Measurements from ENCODE around the gene TNXB.

The TNXB gene

DNA sequence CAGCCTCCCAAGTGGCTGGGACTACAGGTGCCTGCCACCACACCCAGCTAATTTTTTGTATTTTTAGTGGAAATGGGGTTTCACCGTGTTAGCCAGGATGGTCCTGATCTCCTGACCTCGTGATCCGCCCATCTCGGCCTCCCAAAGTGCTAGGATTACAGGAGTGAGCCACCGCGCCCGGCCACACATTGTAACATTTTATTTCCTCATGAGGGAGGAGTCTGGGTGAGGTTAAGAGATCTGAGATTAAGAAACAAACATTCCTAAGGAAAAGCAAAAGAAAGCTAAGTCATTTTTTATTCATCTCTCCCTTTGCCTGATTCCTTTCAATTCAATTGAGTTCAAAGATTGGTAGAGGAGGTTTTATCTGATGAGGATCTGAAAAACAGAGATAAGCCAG lies 35.1 kb upstream of the TNXB start:
- peak; percentile 19 for DNase-seq (ENCODE audit: low spot score)

DNA sequence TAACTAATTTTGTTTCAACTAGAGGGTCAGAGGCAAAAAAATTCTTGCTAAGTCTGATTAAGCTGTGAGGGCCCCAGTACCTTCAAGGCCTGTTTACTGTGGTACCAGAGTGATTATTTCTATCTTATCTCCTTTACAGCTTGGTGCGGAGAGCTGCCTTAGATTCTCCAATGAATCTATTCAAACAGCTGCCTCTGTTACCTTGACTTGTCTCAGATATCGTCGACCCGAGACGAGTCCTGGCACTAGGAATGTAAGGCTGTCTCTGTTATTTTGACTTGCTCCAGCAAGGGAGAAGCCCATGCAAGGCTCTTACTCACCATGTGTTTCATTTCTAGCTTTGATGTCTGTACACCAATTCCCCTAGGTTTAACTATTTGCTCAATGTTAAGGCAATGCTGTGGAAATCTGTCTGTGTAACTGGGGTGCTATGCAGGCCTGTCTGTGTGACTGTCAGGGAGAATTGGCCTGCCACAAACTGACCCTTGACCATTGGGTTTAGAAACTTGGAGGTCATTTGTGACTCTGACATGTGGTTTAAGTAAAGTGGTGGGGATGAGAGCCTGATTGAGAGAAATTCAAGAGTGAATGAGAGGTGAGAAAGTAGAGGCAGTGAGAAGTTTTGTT lies 31.4 kb upstream of the TNXB start:
- no peak for DNase-seq (ENCODE audit: low spot score)

DNA sequence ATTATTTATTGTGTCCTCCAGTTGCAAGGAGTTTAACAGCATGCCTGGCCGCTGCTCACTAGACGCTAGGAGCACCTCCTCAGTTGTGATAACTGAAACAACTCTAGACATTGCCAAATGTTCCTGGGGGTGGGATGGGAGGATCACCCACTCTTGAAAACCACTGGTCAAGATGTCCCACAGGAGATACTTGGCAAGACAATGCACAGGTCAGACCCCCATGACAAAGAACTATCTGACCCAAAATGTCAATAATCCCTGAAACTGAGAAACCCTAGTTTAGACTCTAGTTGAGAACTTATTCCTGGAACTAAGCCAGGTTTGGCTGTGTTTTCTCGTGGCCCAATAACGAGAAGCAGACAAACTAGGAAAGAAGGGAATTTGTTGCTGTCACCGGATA lies 30.5 kb upstream of the TNXB start:
- DNase-seq (ENCODE audit: low spot score) = no peak

DNA sequence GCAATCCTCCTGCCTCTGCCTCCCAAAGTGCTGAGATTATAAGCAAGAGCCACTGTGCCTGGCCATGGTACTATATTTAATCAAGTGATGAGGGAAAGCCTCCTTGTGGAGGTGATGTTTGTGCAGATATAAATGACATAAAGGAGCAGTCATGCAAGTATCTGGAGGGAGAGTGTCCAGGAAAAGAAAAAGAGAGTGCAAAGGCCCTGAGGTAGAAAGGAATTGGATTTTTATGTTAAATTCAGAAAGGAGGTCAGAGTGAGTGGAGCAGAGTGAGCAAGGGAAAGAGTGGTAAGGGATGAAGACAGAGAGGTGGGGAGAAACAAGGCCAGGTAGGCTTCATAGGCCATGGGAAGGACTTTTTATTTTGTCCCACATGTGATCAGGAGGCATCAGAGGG lies 28.3 kb upstream of the TNXB start:
- DNase-seq (ENCODE audit: low spot score) = no peak

DNA sequence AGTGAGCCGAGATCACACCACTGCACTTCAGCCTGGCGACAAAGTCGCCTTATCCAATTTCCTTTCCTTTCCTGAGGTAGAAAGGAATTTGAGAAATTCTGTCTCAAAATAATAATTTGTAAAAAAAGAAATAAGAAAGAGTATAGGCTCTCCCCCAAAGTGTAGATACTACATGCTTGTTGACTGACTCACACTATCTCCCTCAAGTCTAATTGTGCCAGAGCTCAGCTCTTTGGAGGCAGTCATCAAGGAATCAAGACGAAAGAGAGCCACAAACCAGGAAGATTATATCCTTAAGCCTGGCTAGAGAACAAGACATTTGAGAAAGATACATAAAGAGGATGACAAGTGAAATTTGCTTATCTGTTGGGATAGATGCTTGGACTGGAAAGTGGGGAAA lies 24.6 kb upstream of the TNXB start:
- DNase-seq (ENCODE audit: low spot score) = no peak

DNA sequence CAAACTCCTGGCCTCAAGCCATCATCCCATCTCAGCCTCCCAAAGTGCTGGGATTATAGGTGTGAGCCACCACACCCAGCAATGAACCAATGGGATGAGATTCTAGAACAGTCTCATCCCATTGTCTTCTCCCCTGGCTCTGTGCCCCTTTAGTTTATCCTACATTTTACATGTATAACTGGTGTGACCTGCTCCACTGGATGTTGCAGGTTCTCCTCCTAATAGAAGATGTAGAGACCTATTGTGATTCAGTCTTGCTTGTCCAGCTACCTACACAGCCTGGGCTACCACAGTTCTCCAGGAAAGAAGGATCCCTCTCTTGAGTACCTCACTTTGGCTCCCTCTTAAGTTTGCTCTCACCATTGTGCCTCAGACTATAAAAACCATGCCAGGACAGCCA lies 23.0 kb upstream of the TNXB start:
- DNase-seq (ENCODE audit: low spot score) = no peak

DNA sequence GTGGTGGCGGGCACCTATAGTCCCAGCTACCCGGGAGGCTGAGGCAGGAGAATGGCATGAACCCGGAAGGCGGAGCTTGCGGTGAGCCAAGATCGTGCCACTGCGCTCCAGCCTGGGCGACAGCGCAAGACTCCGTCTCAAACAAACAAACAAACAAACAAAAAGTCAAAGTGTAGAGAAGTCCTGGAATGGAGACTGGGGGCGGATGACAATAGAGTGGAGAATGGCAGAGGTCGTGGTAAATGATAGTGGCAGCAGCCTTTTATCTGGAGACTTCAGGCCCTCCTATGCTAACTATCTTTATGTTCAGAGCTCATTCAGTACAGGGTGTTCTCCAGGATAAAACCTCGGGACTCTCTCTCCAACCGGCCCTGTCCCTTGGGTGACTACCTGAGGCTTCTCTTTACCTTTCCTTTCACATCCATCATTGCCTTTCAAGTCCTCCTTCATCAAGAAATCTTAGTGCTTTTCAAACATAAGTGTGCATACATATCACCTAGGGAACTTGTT lies 22.4 kb upstream of the TNXB start:
- DNase-seq (ENCODE audit: low spot score) = no peak

DNA sequence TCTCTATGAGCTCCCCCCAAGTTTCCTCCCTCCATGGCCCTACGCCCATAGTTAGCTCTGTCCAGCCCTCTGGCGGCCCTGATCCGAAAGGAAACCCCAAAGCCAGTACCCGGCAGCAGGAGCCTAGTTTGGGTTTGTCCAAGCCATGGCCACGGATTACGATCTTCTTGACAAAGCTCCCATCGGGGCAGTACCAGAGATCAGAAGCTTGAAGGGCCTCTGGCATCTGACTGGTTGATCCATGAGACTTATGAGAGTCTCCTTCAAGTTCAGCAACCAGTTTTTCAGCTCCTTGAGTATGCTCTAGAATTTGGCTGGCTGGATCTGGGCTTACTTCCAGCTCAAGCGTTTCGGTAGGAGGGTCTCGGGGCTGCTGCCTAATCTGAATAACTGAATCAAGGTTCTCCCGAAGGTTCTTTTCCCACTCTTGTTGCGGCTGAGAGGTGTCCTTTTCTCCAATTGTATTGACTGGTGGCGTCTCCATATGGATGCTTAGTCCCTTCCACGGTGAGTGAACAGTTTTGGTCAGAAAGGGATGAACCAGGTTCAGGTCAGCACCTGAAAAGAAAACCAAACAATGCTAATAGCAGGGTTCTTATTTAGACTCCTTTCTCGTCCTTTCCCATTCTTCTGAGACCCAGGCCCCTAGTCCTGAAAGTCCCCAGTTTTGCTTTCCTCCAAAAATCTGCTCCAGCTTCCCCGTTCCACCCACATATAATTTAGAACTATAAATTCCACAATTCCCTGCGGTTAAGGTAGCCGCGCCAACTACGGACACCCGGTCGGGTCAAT lies 20.4 kb upstream of the TNXB start:
- no peak for DNase-seq (ENCODE audit: low spot score)

DNA sequence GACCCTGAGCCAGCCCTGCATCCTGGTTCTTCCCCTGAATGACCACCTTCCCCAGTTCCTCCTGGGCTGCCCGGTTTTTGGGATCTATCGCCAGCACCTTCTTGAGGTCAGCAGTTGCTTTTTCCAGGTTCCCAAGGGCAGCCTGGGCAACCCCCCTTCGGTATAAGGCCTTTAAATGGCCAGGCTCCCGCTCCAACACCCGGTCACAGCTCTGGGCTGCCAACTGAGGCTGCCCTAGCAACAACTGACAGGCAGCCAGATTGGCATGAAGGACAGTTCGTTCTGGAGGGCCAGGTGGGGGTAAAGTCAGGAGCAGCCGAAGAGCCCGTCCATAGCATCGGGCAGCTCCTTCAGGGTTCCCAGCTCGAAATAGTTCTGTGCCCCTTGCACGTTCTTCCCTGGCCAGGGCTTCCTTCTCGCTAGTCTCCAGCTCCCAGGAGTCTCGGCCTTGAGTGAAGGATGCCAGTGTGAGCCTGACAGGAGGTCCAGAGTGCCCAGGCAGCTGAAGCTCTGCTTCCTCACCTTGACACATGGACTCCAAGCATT lies 19.7 kb upstream of the TNXB start:
- DNase-seq (ENCODE audit: low spot score) = no peak

DNA sequence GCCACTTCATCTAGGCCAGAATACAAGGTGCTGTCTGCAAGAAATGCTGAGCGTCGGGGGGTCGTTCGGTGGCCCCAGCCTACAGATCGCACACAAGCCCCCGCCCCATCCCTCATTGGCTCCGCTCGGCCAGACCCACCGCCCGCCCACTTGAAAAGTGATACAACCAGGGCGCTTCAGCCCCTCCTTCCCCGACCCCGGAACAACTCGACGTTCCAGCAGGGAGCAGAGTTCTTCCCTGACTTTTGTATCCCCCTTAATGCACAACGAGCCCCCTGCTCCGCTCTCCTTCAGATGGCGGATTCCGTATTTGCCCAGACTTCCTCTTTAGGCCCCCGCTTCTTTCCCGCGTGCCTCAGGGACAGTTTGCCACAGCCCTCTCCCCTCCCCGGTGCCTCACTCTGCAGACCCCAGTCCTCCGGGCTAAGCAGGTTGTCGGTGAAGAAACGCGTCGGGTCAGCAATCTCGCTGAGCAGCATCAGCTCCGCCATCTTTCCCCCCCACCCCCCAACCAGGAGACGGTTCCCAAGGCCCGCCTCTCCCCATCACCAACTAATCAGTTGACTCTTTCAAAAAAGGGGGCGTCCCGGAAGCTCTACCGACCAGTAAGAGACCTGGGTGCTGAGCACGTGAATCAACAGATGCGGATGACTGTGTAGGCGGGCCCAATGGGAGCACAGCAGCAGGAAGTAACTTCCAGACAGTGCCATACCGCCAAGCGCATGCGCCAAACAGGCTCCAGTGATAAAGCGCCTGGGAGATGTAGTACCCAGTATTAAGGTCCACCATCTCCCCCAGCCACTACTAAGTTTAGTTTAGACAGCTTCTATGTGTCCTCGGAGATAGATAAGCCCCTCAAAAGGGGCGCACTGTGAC lies 18.8 kb upstream of the TNXB start, which contains the start of gene ATF6B:
ATF6B (minus strand) TSS at position 530 of the 876 bp plus-strand sequence; CDS start at position 491, 39 bp downstream.
- DNase-seq (ENCODE audit: low spot score) = peak; percentile 99

DNA sequence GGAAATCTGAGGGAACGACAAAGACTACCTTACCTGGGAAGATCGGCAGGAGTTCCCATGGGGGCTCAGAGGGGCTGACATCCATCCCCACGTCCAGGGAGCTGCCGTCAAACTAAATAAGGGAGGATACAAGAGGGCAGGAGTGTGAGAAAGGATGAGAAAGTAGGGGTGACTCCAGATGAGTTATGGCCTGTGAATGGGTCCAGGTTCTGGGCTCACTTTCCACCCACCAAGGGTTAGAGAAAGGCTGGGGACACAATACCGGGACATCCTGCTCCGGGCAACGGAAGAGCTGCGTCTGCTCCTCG lies 18.2 kb upstream of the TNXB start:
- DNase-seq (ENCODE audit: low spot score) = no peak

DNA sequence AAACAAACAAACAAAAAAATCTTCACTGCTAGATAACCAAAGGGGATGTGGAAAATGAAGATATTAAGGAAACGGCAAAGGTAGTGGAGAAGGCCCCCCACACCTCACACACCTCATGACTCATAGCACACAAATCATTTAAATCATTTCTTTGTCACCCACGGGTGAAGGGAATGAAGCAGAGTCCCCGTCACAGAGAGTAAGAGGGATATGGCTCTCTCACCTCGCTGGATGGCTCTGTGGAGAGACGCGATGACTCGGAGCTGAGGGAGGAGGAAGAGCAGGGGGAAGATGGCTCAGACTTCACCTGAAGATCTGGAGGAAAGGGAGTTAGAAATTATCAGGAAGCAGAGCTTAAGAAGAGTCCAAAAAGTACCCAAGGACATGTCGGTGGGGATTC lies 17.7 kb upstream of the TNXB start:
- DNase-seq (ENCODE audit: low spot score) = no peak

DNA sequence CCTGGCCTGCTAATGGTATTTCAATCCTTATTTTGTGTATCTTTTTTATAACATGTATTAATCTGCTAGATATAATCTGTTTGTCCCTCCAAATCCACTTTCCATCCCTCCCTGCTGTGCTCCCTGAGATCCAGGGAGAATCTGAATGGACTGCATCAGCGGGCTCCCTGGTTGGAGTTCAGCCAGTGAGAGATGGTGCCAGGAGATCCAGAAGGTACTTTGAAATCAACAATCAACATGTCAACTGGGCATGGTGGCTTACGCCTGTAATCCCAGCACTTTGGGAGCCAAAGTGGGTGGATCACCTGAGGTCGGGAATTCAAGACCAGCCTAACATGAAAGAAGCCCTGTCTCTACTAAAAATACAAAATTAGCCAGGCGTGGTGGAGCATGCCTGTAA lies 14.5 kb upstream of the TNXB start:
- no peak for DNase-seq (ENCODE audit: low spot score)

DNA sequence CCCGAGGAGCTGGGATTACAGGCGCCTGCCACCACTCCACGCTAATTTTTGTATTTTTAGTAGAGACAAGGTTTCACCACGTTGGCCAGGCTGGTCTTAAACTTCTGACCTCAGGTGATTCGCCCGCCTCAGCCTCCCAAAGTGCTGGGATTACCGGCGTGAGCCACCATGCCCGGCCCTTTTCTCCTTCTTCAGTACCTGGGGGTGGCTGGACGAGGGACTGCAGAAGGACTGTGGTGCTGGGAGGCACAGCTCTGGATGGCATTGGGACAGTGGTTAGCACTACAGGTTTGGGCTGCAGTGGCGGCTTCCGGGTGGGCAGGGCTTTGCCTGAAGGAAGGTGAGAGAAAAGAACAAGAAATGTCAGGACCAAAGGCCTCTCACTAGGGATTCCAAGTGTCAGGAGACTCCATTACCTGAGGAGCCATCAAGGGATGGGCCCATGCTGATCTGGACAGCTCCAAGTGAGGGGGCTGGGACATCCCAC lies 11.5 kb upstream of the TNXB start:
- no peak for DNase-seq (ENCODE audit: low spot score)

DNA sequence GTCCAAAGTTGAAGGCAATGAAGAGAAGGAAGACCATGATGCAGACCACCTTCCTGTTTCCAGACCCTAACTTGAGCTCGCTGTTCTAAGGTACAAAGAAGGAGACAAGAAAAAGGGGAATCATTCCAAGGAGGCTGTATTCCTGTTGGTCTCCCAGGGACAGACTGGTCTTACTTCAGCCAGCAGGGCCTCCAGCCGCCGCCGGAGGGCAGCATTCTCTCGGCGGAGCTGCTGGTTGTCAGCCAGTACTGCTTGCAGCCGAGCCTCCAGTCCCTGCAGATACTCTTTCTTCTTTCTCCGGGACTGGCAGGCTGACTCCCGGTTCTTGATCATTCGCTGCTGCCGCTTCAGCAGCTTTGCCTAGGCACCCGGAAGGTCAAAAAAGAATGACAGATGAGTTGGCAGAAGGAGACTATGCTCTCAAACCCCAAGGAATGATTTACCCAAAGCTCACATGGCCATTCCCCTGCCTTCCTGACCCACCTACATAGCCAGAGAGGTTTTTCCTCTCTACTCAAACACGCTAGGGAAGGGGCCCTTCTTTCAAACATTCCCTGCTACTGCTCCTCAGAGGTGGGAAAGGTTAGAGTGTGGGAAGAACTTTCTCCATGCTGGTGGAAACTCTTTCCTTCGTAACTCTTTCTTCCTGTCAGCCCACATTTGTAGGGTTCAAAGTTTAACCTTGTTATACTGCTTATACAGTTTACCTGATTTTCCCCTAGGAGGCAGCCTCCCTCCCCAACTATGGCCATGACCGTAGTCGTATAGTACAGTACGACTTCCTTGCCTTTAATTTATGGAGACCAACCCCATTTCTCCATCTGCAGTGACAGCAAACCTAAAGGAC lies 9.9 kb upstream of the TNXB start:
- DNase-seq (ENCODE audit: low spot score) = peak; percentile 65

DNA sequence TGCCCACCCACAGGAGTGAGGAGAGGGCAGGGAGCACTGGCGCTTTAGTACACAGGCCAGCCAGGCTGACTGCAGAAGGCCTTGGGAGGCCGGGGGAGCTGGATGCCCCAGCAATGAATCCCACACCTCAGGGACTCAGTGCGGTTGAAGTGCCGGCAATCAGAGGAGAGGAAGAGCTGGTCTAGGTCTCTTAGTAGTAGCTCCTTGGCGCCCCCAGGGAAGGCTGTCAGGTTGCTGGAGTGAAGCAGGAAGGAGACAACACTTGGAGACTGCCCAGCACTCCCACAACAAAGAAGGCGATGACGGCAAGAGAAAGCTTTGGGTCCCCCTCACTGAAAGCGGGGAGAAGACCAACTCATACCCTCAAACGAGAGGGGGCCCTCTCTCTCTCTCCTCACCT lies 8.3 kb upstream of the TNXB start:
- DNase-seq (ENCODE audit: low spot score) = no peak

DNA sequence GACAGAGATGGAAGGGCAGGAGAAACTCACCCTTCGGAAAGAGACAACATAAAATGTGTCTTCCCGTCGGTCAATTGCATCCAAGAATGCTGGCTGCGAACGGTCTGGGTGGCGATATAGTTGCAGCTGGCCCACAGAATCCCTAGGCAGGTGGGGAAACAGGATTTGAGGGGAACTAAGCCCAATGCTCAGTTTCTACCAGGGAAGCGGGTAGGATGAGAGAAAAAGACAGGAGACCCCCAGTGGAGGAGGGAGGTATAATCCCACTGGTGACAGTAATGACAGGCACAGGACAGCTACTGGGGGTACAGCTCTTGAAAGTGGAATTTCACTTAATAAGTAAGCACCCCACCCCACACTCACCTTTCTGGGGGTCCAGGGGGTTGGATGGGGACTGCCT lies 7.5 kb upstream of the TNXB start:
- DNase-seq (ENCODE audit: low spot score) = no peak

DNA sequence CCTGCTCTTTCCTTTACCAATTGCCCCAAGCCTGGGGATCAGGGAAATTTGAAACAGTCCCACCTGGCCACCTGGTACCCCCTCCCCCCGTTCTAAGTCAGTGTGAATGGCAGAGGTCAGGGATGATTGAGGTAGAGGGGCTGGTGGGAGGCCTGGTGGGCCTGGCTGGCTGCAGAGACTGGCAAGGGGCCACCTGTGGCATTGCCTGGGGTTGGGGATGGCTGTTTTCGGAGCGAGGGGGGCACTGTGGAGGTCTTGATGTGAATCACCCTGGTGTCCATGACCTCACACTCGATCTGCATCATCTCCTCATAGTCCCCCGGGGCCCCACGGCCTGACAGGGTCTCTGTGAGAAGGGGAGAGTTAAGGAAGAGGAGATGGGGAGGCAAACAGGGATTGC lies 6.5 kb upstream of the TNXB start:
- DNase-seq (ENCODE audit: low spot score) = no peak

DNA sequence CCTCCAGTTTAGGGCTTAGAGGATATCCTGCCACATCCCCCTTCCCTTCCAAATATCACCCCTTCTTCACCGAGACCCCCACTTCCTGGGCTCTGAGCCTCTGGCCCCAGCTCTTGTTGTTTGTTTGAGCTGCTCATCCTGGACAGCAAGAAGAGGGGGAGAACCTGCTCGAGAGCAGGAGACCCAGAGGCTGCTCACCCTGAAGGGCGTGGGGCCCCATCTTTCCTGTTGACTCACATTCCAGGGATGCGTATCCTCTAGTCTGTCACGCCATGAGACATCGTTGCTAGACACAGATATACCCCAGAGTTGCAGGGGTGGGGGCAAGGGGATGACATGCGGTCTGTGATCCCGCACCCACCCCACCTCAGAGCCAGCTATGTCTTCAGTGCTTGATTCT lies 5.7 kb upstream of the TNXB start:
- DNase-seq (ENCODE audit: low spot score) = no peak

DNA sequence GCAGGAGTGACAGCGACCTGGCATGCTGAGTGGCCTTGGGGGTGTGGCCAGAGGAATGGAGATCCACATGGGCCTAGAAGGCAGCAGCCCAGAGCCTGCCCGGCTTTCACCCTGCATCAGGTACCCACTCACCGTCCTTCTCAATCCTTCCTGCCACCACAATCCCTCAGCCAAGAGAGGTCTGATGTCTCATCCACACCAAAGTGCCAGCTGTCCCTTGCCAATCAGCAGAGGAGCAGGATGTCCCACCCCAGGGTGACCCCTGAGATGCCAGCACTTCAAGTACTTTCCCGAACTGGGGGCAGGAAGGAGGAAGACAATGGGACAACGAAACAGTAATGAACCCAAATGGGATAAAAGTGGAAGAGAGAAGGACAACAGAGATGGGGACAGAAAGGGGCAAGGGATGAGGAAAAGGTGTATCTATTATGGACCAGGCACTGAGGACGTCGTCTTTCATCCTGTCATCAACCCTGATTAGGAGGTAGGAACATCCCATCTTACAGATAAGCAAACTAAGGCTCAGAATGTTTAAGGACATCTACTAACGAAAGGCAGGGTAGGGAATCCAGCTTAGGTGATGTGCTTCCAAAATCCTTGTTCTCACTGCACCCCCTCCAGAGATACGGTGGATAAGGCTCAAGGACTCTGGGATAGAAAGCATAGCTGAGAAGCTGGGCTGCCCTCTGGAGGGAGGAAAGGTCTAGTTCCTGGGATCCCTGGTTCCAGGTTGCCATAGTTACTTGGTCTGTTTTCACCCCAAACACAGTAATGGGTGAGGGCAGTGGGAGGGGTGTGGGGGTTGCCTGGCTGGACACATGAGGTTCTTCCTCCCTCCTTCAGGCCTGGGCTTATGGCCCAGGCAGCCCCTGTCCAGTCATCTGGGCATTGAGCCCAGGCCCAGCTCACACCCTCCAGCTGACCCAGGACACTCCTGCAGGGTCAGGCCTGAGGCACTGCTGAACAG lies 4.5 kb upstream of the TNXB start:
- no peak for DNase-seq (ENCODE audit: low spot score)

Measured in LoVo (cell line).